HG02973 (cell line): ENCODE data around the gene PCNX4.

Experiments used
- ATAC-seq: cut with Tn5 transposase; IDR thresholded peaks from one replicate; pipeline ENCODE4 v1.9.1; 2021; ENCODE audit warnings: moderate library complexity; ENCODE audit not compliant: unreplicated experiment

Gene PCNX4

GRCh38 chr14:60171690-60172089 is 80.0 kb downstream of the PCNX4 start:
- no peak for ATAC-seq

- no peak for ATAC-seq
Observed at GRCh38 chr14:60174352-60175254, 82.9 kb downstream of the PCNX4 start.

- ATAC-seq: no peak
Observed at GRCh38 chr14:60175255-60175902, 83.7 kb downstream of the PCNX4 start.

GRCh38 chr14:60178164-60178563 is 86.4 kb downstream of the PCNX4 start:
- ATAC-seq: no peak

- ATAC-seq: no peak
Observed at GRCh38 chr14:60178820-60179219, 87.1 kb downstream of the PCNX4 start.

- ATAC-seq: no peak
Observed at GRCh38 chr14:60179431-60179869, 87.7 kb downstream of the PCNX4 start.

- ATAC-seq: no peak
Observed at GRCh38 chr14:60183138-60183537, 91.4 kb downstream of the PCNX4 start.

- no peak for ATAC-seq
Observed at GRCh38 chr14:60183741-60184140, 92.0 kb downstream of the PCNX4 start.

GRCh38 chr14:60184146-60184904 is 92.6 kb downstream of the PCNX4 start:
- no peak for ATAC-seq

GRCh38 chr14:60184905-60185555 is 93.3 kb downstream of the PCNX4 start:
- no peak for ATAC-seq

- no peak for ATAC-seq
Observed at GRCh38 chr14:60188115-60188514, 96.4 kb downstream of the PCNX4 start.

- no peak for ATAC-seq
Observed at GRCh38 chr14:60188696-60189095, 97.0 kb downstream of the PCNX4 start.

- ATAC-seq: no peak
Observed at GRCh38 chr14:60189923-60190840, 98.5 kb downstream of the PCNX4 start.

GRCh38 chr14:60195179-60195810 is 103.6 kb downstream of the PCNX4 start:
- ATAC-seq: peak; percentile 63

GRCh38 chr14:60196291-60196690 is 104.6 kb downstream of the PCNX4 start:
- no peak for ATAC-seq

GRCh38 chr14:60197629-60198303 is 106.0 kb downstream of the PCNX4 start:
- ATAC-seq: no peak

GRCh38 chr14:60199321-60199720 is 107.6 kb downstream of the PCNX4 start:
- ATAC-seq: no peak

GRCh38 chr14:60204104-60204842 is 112.5 kb downstream of the PCNX4 start:
- ATAC-seq: peak; percentile 70
